ENCODE results near the gene SLC46A1.

SLC46A1 gene

GRCh38 chr17:28348979-28349378 is 57.0 kb downstream of the SLC46A1 start:
- no peak for DNase-seq

DNA sequence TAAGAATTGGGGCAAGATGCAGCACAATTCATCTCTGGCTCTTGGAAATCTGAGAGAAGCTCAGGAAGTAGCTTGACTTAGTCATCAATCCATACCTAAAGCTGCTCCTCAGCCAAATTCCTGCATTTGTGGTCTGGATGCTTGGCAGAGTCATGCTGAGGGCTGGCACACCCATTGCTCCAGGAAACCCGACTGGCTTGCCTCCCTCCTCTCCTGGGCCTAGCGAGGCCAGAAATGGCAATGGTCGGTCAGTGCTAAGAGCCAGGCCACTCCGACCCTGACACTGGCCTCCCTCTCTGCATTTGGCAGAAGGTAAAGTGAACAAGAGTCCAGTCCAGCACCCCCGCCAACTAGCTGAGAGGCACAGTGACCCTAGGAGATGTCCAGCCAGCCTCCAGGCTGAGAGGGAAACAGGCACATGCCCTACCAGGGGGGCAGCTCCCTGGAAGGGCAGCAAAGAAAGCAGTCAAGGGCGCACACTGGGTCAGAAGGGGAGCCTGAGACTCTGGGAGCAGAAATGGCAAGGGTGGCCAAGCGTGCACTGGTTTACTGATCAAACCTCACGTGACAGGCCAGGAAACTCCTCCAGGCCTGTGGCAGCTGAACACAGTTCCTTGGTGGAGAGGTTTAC is 58.6 kb downstream of the SLC46A1 start:
- no peak for DNase-seq

GRCh38 chr17:28346746-28347246 is 59.2 kb downstream of the SLC46A1 start:
- no peak for DNase-seq

DNA sequence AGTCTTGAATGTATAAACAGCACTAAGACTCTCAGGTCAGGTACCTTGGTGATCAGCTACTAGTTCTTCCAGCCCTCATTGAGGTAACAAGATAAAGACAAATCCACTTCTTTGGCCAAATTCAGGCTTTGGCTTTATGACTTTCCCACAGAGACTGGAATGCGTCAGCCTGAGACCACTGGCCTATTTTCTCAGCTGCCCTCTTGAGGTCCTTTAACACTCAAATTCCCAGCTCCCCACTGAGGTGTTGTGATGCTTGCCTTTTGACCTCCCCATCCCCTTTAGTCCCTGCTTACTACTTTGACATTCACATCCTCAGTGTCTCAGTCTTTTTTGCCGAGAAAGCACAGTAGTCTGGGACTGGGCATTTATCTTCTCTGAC is 59.8 kb downstream of the SLC46A1 start:
- no peak for DNase-seq

DNA sequence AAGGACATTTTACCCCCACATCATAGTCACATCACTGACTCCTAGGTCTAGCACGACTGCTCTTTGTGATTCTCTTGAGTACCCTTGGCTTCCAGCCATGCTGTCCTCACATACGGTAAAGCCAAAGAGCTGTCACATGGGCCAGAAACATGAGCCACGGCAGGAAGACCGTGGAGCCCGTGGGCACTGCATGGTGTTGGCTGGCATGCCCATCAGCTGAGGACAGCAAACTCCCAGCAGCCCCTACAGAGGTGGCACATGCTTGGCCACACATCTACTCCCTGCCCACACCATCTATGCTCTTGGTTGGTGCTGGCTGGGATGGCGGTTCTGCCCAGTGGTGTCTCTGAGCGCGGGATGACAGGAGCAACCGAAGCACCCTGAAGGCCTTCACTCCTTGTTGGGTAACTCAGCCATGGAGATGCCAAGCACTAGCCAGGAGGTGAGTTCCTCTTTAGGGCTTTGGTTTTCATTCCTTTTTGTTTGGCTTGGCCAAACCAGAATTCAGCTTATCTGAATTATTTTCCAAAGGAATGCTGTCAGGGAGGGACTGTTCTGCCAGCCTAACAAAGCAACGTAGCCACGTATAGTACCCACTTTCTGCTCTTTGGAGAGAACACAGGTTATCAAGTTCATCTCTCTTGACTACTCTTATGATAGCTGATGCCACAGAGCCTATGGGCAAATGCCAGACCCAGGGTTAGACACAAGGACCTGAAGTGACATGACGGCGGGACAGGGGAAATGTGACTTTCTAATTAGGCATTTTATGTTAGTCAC is 60.4 kb downstream of the SLC46A1 start:
- peak; percentile 37 for DNase-seq

All from DMS79 (cell line).